ENCODE data around the gene TMEM117.
A peak's percentile ranks its signal among the peaks of the same experiment; 100 is the strongest.

Gene TMEM117

GRCh38 chr12:44000309-44000952 is 164.6 kb downstream of the TMEM117 start:
- no peaks in the 10 kb centered on the region for H3K9me2 ChIP-seq (ENCODE audit: low read depth, low read length)
- no peak overlapping the region for H3K4me2 ChIP-seq (ENCODE audit: low read length)
- H3K4me3 ChIP-seq (ENCODE audit: low read depth, low read length, poor library complexity, severe bottlenecking): no peak overlapping the region
- H3K36me3 ChIP-seq (ENCODE audit: insufficient read depth, low read length): no peaks in the 10 kb centered on the region
- H3K4me1 ChIP-seq (ENCODE audit: insufficient read depth, low read length, severe bottlenecking): no peaks in the 10 kb centered on the region
- no peaks in the 10 kb centered on the region for H3K9me3 ChIP-seq (ENCODE audit: low read length)
- H2AFZ ChIP-seq (ENCODE audit: low read length): no peak overlapping the region
- no peaks in the 10 kb centered on the region for H3K27me3 ChIP-seq (ENCODE audit: insufficient read depth, low read length)
- no peaks in the 10 kb centered on the region for H3F3A ChIP-seq (ENCODE audit: insufficient read depth, low read length)
- H3K9ac ChIP-seq (ENCODE audit: low read length): no peak overlapping the region
- H4K20me1 ChIP-seq (ENCODE audit: insufficient read depth, low read length): no peaks in the 10 kb centered on the region
- TF ChIP-seq CTCF (IDR thresholded peaks at IDR 0.05; ENCODE audit: low read length): peak; percentile 84
- TF ChIP-seq EZH2 (IDR thresholded peaks at IDR 0.05; ENCODE audit: borderline replicate concordance, low read length): no peak
- H3K79me2 ChIP-seq (ENCODE audit: insufficient read depth, low read length): no peaks in the 10 kb centered on the region
- H3K27ac ChIP-seq (ENCODE audit: low read depth, low read length, poor library complexity, severe bottlenecking): no peak overlapping the region

- Histone ChIP-seq H3F3A (ENCODE audit: insufficient read depth, low read length) (no peaks in the 10 kb centered on the region), H3K27me3 (ENCODE audit: insufficient read depth, low read length) (no peaks in the 10 kb centered on the region), H4K20me1 (ENCODE audit: insufficient read depth, low read length) (no peaks in the 10 kb centered on the region), H3K9me3 (ENCODE audit: low read length) (no peaks in the 10 kb centered on the region; the same call in 1 of the 2 replicates), H3K4me2 (ENCODE audit: low read length) (no peak overlapping the region), H2AFZ (ENCODE audit: low read length) (no peak overlapping the region), H3K27ac (ENCODE audit: low read depth, low read length, poor library complexity, severe bottlenecking) (no peak overlapping the region), H3K4me3 (ENCODE audit: low read depth, low read length, poor library complexity, severe bottlenecking) (no peak overlapping the region), H3K4me1 (ENCODE audit: insufficient read depth, low read length, severe bottlenecking) (no peaks in the 10 kb centered on the region), H3K9ac (ENCODE audit: low read length) (no peak overlapping the region), H3K36me3 (ENCODE audit: insufficient read depth, low read length) (no peaks in the 10 kb centered on the region), H3K79me2 (ENCODE audit: insufficient read depth, low read length) (no peaks in the 10 kb centered on the region), H3K9me2 (ENCODE audit: low read depth, low read length) (no peaks in the 10 kb centered on the region)
- TF ChIP-seq CTCF (IDR thresholded peaks at IDR 0.05; ENCODE audit: low read length) (no peak), EZH2 (IDR thresholded peaks at IDR 0.05; ENCODE audit: borderline replicate concordance, low read length) (no peak)
These were observed 166.7 kb downstream of the TMEM117 start for GRCh38 chr12:44002607-44003006.

GRCh38 chr12:44003721-44004120 is 167.8 kb downstream of the TMEM117 start:
- H3K79me2 ChIP-seq (ENCODE audit: insufficient read depth, low read length): no peaks in the 10 kb centered on the region
- no peaks in the 10 kb centered on the region for H3K27me3 ChIP-seq (ENCODE audit: insufficient read depth, low read length)
- no peak overlapping the region for H3K4me3 ChIP-seq (ENCODE audit: low read depth, low read length, poor library complexity, severe bottlenecking)
- H3F3A ChIP-seq (ENCODE audit: insufficient read depth, low read length): no peaks in the 10 kb centered on the region
- peaks cover 8% of the 10 kb centered on the region for H3K9me3 ChIP-seq (ENCODE audit: low read length)
- no peak overlapping the region for H2AFZ ChIP-seq (ENCODE audit: low read length)
- H3K36me3 ChIP-seq (ENCODE audit: insufficient read depth, low read length): no peaks in the 10 kb centered on the region
- no peak overlapping the region for H3K4me2 ChIP-seq (ENCODE audit: low read length)
- no peak overlapping the region for H3K9ac ChIP-seq (ENCODE audit: low read length)
- no peaks in the 10 kb centered on the region for H3K4me1 ChIP-seq (ENCODE audit: insufficient read depth, low read length, severe bottlenecking)
- no peaks in the 10 kb centered on the region for H3K9me2 ChIP-seq (ENCODE audit: low read depth, low read length)
- no peaks in the 10 kb centered on the region for H4K20me1 ChIP-seq (ENCODE audit: insufficient read depth, low read length)
- H3K27ac ChIP-seq (ENCODE audit: low read depth, low read length, poor library complexity, severe bottlenecking): no peak overlapping the region
- TF ChIP-seq EZH2 (IDR thresholded peaks at IDR 0.05; ENCODE audit: borderline replicate concordance, low read length) (no peak), CTCF (IDR thresholded peaks at IDR 0.05; ENCODE audit: low read length) (no peak)

Measured in OCI-LY1 (cell line).